ENCODE measurements around the gene PSORS1C1. TPM values are rescaled to one million over a fixed set of nuclear protein-coding genes. Genes with fewer than 3 reads are reported as not detected.

The PSORS1C1 gene
- polyA plus RNA-seq, 1 experiment = 0.94 TPM

GRCh38 chr6:31170987-31171671, 56.5 kb downstream of the PSORS1C1 start:
- ChIA-PET CTCF (interaction anchor here (1.1 kb wide), 1 partner anchor 42 kb away, joined by 3 read pairs; no protein-coding TSS in a partner anchor), POLR2A (no interaction called here)
- no peaks in the 10 kb centered on the region for H3K9me3 ChIP-seq (ENCODE audit: control insufficient read depth, insufficient read depth, low read length)
- H3K27ac ChIP-seq (ENCODE audit: low read depth, low read length) = no peak overlapping the region
- TF ChIP-seq CTCF (IDR thresholded peaks at IDR 0.05; ENCODE audit: low read depth, low read length) = no peak
- no peaks in the 10 kb centered on the region for H3K27me3 ChIP-seq (ENCODE audit: control insufficient read depth, insufficient read depth, low read length)
- no peak overlapping the region for H3K4me3 ChIP-seq (ENCODE audit: low read depth, low read length)
- DNase-seq (ENCODE audit: low read depth, low spot score) = no peak

- H3K27ac ChIP-seq (ENCODE audit: low read depth, low read length) = no peak overlapping the region
- ChIA-PET CTCF (interaction anchor here (1.1 kb wide), 1 partner anchor 43 kb away, joined by 3 read pairs; no protein-coding TSS in a partner anchor), POLR2A (no interaction called here)
- DNase-seq (ENCODE audit: low read depth, low spot score) = no peak
- H3K4me3 ChIP-seq (ENCODE audit: low read depth, low read length) = no peak overlapping the region
- TF ChIP-seq CTCF (IDR thresholded peaks at IDR 0.05; ENCODE audit: low read depth, low read length) = no peak
- no peaks in the 10 kb centered on the region for H3K9me3 ChIP-seq (ENCODE audit: control insufficient read depth, insufficient read depth, low read length)
- no peaks in the 10 kb centered on the region for H3K27me3 ChIP-seq (ENCODE audit: control insufficient read depth, insufficient read depth, low read length)
Observed at GRCh38 chr6:31171931-31172905, 57.6 kb downstream of the PSORS1C1 start.

GRCh38 chr6:31172973-31173384, 58.4 kb downstream of the PSORS1C1 start:
- POLR2A ChIA-PET = no interaction called here
- CTCF ChIA-PET = no interaction called here
- Histone ChIP-seq H3K4me3 (ENCODE audit: low read depth, low read length) (no peak overlapping the region), H3K27me3 (ENCODE audit: control insufficient read depth, insufficient read depth, low read length) (no peaks in the 10 kb centered on the region), H3K27ac (ENCODE audit: low read depth, low read length) (no peak overlapping the region), H3K9me3 (ENCODE audit: control insufficient read depth, insufficient read depth, low read length) (no peaks in the 10 kb centered on the region)
- no peak for DNase-seq (ENCODE audit: low read depth, low spot score)
- no peak for TF ChIP-seq CTCF (IDR thresholded peaks at IDR 0.05; ENCODE audit: low read depth, low read length)

GRCh38 chr6:31173406-31173805, 58.8 kb downstream of the PSORS1C1 start:
- no peak overlapping the region for H3K27ac ChIP-seq (ENCODE audit: low read depth, low read length)
- H3K4me3 ChIP-seq (ENCODE audit: low read depth, low read length) = no peak overlapping the region
- H3K27me3 ChIP-seq (ENCODE audit: control insufficient read depth, insufficient read depth, low read length) = no peaks in the 10 kb centered on the region
- no peaks in the 10 kb centered on the region for H3K9me3 ChIP-seq (ENCODE audit: control insufficient read depth, insufficient read depth, low read length)
- ChIA-PET POLR2A (no interaction called here), CTCF (no interaction called here)
- DNase-seq (ENCODE audit: low read depth, low spot score) = no peak
- no peak for TF ChIP-seq CTCF (IDR thresholded peaks at IDR 0.05; ENCODE audit: low read depth, low read length)

GRCh38 chr6:31174378-31174777, 59.8 kb downstream of the PSORS1C1 start:
- POLR2A ChIA-PET = no interaction called here

More at GRCh38 chr6:31174378-31174777, 59.8 kb downstream of the PSORS1C1 start:
- DNase-seq (ENCODE audit: low read depth, low spot score) = no peak
- no peak for TF ChIP-seq CTCF (IDR thresholded peaks at IDR 0.05; ENCODE audit: low read depth, low read length)
- Histone ChIP-seq H3K27me3 (ENCODE audit: control insufficient read depth, insufficient read depth, low read length) (no peaks in the 10 kb centered on the region), H3K9me3 (ENCODE audit: control insufficient read depth, insufficient read depth, low read length) (no peaks in the 10 kb centered on the region), H3K27ac (ENCODE audit: low read depth, low read length) (no peak overlapping the region), H3K4me3 (ENCODE audit: low read depth, low read length) (no peak overlapping the region)
- CTCF ChIA-PET = no interaction called here

All from AG04450 (cell line).